Ammon's horn (tissue), 1 donor: ENCODE results near the gene RMP24.
"Not testable (repeated sequence)": the region's sequence is repeated elsewhere in the genome, so short reads cannot be mapped to it uniquely, and the experiment has no call there.

Source experiments
- DNase-seq: peaks from one replicate; pipeline ENCODE4 v3.0.0-alpha.2; 2016; ENCODE audit warnings: low spot score

The RMP24 gene

DNA sequence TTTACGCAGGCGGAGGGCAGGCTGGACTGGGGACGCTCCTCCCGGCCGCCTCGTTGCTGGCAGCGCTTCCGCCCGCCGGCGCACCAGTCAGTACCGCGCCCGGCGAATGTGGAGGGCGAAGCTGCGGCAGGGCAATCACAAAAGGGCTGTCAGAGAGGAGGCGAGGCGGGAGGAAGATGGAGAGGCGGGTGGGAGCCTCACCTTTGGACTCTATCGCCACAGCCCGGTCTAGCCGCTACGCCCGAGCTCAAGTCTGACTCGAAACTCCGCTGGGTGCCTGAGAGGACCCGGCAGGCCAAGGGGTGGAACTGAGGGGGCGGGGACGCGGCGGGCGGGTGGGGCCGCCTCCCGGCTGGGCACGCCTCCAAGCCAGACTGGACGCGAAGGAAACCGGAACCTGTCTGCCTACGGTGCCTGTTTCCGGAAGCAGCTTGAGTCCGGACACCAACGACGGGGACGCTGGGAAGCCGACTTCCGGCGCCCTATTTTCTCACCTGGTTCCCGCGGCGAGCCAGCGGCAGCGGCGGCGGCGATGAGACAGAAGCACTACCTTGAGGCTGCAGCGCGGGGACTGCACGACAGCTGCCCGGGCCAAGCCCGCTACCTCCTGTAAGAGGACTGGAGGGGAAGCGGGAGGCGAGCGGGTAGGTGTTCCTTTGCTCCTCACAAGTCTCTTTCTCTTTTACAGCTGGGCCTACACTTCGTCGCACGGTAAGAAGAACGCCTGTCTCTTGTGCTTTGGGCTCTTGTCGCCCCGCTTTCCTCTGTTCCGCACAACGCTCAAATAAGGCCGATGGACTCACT, at the start of gene RMP24:
RMP24 (plus strand) TSS at position 483 of the 804 bp plus-strand sequence.
- DNase-seq, result peak; percentile 95

DNA sequence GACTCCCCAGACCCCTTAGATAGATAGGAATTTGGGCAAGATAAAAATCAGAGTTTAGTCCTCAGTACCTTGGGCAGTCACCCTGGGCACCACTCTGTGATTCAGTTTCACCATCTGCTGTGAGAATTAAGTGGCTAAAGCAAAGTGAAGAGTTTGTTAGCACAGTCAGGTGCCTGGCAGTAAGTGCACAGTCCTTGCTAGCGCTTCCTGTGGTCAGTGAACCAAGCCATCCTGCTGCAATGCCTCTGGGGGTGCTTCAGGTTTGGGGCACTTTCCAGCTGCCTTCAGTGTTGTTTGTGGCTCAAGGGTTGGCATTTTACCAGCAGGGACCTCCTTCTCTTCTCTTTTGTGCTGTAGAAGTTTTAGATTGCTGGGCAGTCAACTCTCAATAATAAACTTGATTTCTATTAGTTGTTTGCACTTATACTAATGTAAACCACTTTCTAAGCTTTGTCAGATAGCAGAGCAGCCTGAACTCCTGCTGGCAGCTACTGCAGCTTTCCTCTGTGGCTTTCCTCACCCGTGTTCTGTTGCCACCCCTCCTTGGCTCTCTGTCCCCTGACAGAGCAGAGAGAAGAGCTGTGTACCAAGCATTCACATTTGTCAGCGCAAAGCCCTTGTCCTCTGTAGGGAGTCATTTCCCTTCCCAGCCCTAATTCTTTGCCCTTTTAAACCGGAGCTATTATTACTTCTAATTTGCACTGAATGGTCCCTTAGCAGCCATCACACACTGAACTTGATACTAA, 48.4 kb upstream of the RMP24 start:
- no peak for DNase-seq

DNA sequence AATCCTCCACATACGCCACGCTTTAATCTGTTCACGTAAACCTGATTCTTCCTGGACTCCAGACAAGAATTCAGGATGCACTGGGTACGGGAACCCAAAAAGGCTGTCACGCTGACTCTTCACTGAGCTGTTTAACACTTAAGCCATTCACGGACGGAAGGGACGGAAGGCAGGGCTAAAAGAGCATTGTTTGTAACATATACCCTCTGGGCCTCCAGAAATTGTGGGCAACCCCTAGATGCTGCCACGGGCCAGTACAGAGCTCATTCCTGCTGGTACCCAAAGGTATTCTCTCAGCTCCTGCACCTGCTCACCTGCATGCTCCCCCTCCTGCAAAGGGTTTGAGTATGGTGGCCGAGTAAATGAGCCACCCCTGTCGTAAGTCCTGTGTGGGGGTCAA, 45.6 kb upstream of the RMP24 start:
- no peak for DNase-seq

DNA sequence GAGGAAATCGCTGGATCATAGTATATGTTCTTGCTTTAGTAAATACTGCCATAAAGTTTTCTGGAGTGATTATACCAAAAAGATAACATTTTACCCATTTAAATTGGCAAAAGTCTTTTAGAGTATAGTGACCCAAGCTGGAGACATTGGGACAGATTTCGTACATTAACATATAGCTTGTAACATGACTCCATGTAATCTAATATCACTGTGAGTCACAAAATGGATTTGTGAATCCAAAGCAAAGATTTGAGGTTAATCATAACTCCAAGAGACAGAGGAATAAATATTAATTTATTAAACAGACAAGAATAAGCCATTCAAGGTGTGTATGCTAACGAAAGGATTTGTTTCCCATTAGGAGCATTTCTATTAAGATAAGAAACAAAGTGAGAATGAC, 45.0 kb upstream of the RMP24 start:
- DNase-seq, result no peak

DNA sequence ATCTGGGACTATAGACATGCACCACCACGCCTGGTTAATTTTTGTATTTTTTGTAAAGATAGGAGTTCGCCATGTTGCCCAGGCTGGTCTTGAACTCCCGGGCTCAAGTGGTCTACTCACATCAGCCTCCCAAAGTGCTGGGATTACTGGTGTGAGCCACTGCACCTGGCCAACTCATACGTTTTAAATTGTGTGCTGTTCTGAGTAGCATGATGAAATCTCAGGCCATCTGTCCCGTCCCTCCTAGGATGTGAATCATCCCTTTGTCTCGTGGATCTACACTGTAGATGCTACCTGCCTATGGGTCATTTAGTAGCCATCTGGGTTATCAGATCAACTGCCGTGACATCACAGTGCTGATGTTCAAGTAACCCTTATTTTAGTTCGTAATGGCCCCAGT, 38.5 kb upstream of the RMP24 start:
- no peak for DNase-seq

DNA sequence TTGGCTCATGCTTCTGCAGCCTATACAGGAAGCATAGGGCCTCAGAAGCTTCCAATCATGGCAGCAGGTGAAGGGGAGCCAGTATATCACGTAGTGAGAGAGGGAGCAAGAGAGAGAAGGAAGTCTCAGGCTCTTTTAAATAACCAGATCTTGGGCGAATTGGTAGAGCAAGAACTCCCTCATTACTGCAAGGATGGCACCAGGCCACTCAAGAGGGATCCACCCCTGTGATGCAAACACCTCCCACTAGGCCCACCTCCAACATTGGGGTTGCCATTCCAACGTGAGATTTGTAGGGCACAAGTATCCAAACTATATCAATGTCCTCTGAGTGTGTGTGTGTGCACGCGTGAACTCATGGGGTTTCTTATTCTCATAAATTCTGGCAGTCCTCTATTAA, 37.6 kb upstream of the RMP24 start:
- DNase-seq, result no peak

DNA sequence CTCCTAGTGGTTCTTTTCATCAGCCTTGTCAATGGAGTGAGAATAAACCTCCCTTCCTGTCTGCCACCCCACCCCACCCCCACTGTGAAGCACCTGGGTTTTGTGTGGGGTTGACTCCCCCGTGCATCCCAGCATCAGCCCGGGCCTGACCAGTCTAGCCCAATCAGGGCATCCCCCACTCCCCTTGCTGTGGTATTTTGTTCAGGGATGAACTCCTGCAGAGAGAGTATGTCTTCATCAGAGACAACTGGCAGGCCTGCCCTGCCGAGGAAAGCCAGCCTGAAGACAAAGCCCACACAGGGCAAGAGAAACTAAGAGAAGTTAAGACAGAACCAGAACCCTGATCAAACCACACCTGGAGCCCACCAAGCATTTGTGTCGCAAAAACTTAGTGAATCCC, 36.7 kb upstream of the RMP24 start:
- DNase-seq, result no peak

DNA sequence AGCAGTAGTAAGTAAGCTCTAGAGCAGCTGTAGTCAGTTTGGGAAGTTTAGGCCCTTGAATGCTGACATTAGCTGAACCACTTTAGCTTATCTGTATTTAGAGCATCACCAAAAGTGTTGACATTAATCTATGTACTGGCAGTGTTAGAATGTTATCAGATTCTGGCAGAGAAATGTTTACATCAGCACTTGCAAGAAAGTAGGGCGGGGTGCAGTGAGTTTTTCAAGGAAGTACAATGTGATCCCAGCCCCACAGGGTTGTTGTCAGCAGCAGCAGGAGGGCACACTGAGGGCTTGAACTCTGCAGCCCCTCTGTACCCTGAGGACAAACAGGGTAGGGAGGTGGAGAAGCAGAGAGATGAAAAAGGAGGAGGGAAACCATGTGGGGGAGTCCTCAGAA, 35.5 kb upstream of the RMP24 start:
- no peak for DNase-seq

DNA sequence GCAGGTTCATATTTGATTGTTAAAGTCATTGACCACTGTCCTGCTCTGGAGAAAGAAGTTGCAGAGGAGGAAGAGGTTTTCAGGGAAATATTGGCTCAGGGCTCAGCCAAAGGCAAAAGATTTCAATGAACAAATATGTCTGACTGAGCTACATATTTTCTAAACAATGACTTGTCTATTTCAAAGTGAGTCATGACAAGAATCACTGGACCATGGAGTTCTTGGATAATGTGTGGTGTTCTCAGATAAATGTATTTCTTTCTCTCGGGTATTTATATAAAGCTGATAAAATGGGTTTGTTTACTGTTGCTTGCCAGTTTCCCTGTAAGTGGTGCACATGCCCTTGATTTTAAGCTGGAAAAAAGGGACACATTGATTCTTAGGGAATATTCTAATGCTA, 34.3 kb upstream of the RMP24 start:
- DNase-seq, result no peak

DNA sequence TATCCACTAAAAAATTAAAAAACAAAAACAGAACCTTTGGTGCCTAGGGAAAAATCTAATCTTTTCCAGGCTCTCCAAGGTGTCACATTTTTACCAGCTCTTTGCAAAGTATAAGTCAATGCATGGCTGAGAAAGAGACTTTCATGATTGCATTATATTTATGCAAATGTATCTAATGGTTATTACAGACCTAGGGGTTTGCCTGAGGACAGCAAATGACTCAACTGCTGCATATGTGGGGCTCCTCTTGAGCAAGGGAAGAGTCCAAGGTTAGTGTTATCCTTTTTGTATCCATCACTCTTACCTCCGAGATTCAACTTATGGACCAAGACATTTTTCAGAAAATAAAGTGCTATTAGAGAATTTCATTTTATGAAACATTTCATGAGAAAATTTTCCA, 33.9 kb upstream of the RMP24 start:
- no peak for DNase-seq

DNA sequence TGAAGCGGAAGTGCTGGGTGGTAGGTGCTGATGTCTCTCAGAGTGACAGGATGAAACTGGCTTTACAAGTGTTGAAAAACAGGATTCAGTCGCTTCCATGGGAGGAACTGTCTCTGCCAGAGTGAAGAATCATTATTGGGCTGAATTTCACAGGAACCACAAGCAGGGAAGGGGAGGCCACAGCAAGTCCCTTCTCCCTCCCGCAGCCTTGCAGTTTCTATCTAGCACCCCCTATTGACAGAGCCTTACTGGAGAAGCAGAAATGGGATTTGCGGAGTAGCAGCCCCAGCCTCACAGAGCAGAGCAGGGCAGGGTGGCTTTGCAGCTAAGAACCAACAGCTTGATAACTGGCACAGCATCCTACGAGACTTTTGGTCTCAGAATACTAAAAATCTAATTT, 33.3 kb upstream of the RMP24 start:
- peak; percentile 7 for DNase-seq

DNA sequence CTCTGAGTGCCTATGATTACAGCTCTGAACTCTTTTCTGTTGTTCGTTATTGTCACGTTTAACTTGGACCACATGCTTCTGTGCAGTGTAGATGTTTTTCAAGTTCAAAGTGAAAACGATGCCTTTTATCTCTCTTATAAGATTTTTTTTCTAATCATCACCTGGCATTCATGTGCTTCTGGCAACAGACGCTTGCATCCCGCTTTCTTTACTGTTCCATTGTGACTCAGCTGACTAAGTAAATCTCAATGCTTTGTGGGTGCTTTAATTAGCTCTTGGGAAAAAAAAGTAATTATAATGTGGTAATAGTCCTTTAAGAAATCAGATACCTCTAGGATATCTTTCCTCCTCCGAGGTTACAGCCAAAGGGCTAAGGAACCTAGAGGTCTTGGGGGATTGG, 31.2 kb upstream of the RMP24 start:
- no peak for DNase-seq

DNA sequence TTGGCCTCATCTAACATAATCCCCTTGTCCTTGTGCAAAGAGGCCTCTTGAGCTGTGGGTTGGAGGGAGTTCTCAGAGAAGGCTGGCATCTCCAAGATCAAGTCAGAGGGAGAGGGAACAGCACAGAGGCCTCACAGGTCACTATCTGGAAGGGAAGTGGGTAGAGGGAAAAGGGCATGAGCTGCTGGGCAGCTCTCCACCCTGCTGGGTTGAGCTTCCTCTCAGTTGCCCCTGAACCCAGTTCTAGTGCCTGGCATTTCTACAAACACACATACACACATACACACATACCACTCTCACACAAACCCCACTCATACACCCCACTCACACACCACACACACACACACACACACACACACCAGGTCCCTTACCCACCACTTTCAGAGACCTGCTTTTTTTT, 30.3 kb upstream of the RMP24 start:
- no peak for DNase-seq

DNA sequence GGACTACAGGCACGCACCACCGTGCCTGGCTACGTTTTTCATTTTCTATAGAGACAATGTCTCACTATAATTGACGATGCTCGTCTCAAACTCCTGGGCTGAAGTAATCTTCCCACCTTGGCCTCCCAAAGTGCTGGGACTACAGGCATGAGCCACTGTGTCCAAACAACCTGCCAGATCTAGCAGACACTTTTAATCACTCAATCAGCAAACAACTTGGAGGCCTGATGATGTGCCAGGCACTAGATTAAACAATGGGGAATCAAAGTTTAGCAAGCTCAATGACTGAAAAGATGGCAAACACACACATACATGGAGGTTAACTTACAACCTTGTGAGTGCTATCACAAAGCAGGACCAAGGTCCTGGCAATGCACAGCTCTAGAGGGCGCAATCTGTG, 29.8 kb upstream of the RMP24 start:
- DNase-seq, result no peak

DNA sequence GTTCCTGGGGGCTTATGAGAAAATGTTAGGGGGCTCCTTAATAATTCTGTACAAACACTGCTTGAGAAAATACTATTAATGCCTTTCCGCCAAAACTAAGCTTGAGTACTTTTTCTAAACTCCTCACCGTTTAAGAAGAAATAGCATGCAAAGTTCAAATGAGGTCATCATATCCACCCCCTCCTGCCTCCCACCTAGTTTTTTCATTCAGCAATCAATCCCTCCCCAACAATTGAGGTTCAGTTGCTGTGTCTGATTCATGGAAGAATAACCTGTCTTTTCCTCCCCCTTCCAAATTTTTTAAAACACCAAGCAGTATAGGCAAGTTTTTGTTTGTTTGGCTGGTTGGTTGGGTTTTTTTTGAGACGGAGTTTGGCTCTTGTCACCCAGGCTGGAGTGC, 24.4 kb upstream of the RMP24 start:
- DNase-seq, result no peak

DNA sequence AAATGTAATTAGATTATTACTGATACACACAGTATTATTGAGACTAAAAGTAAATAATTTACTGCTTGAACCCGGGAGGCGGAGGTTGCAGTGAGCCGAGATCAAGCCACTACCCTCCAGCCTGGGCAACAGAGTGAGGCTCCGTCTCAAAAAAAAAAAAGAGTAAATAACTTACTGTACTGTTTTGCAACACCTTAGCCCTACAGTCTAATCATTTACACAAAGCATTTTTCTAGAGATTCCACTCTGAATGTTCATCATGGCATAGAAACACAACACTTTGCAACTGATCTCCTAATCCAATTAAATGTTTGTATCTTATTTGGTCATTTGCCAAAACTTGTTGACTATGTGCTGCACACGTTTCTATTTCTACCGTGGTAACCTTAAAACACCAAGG, 23.4 kb upstream of the RMP24 start:
- DNase-seq, result no peak

DNA sequence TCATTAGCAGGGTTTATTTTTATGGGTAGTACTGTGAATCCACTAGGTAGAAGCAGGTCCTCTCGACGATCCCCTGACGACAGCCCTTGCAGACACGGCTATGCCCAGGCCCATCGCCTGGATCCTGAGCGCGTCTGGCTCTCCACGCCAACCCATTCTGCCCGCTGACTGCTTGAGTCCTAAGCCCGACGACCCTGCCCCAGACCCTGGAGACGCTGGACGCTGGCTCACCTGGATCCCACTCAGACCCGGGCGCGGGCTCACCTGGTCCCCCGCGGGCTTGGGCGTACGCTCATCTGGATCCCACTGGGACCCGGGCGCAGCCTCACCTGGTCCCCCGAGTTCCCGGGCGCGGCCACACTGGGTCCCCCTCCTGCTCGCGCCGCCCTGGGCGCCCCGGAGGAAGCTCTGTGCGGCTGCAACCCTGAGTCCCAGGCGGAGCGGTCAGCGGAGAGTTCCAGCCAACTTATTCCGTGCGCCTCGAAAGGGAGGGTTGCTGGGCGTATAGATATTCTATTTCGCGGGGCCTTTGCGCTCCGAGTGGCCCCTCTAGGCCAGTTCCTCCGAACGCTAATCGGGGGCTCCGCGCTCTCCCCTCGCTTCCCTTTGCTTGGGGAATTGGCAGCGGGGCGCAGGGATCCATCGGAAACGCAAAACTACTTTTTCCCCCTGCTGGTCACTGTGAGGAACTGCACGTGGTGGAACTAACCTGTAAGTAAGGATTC, 22.4 kb upstream of the RMP24 start:
- peak; percentile 79 for DNase-seq

DNA sequence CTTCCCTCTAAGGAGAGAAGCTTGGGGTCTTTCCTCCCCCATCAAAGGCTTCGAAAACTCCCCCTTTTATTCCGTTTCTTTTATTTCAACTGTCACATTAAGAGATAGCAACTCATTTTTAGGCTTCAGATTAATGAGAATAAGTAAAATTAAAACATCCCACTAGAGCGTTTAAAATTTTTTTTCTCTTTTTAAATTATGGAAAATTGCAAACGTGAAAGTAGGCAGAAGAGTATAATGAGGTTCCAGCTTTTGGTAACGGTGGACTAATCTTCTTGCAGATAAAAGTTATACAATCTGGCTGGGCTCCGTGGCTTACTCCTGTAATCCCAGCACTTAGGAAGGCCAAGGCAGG, 21.9 kb upstream of the RMP24 start:
- DNase-seq, result no peak

DNA sequence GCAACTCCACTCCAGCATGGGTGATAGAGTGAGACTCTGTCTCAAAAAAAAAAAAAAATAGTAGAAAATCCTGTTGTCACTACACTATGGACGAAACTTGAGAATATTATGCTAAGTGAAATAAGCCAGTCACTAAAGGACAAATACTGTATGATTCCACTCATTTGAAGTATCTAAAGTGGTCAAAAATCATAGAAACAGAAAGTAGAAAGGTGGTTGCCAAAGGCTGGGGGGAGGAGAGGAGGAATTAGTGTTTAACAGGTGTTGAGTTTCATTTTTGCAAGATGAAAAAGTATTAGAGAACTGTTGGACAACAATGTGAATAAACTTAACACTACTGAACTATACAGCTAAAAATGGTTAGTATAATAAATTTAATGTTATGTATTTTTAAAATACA, 18.8 kb upstream of the RMP24 start:
- DNase-seq, result no peak

DNA sequence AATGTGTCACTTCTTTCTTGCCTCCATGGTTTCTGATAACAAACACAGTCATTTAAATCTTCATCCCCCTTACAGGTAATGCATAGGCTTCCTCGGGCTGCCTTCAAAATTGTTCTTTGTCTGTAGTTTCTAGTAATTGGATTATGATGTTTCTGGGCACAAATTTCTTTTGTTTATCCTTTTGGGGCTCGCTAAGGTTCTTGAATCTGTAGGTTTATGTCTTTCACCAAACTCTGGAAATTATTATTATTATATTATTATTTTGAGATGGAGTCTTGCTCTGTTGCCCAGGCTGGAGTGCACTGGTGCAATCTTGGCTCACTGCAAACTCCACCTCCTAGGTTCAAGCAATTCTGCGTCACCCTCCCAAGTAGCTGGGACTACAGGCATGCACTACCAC, 16.3 kb upstream of the RMP24 start:
- DNase-seq, result no peak

DNA sequence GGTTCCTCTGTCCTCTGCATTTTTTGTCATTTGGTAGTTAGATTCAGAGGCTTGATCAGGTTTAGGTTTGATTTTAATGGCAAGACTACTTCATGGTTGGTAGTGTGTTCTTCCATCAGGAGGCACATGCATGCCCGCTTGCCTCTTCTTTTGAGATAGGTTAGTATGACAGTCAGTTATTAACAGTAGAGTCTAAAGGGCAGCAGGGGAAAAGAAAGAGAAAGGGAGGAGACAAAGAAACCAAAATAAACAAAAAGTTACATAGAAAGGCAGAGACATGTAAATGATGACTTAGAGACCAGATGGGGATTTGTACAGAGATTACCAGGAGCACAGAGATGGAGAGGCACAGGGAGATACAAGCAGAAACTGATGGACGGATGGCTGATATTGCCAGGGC, 10.2 kb upstream of the RMP24 start:
- no peak for DNase-seq

DNA sequence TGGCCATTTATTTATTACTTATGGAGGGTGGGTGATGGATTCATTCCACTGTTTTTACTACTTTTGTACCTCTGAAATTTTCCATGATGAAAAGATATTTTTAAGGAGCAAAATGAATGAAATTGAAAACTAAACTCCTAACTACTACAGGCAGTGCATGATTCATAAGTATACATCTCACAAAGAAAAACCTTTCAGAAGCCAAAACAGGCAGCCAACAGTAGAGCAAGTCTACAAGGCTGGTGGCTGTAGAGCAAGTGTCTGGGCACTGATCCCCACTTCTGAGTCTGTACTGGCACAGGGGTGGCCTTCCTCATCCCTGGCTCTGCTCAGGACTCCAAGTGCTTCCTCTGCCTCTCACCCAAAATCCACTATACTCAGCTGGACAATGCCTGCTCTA, 8.2 kb upstream of the RMP24 start:
- no peak for DNase-seq

DNA sequence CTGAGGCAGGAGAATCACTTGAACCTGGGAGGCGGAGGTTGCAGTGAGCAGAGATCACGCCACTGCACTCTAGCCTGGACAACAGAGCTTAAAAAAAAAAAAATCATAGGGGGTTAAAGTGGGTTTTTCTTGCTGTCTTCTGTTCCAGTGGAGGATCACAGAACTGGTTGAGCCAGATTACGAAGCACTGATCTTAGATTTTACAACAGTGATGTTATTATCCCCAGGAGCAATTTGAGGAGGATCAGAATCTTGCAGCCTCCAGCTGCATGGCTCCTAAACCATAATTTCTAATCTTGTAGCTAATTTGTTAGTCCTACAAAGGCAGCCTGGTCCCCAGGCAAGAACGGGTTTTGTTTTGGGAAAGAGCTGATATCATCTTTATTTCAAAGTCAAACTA, 4.6 kb upstream of the RMP24 start:
- not testable (repeated sequence) for DNase-seq
